HG02938 (cell line): ENCODE results near the gene RBPJ.

Experiments used
- ATAC-seq: cut with Tn5 transposase; IDR thresholded peaks from one replicate; pipeline ENCODE4 v1.9.1; 2021; ENCODE audit warnings: mild to moderate bottlenecking, moderate library complexity; ENCODE audit not compliant: unreplicated experiment

RBPJ gene

GRCh38 chr4:26482508-26483462, 162.0 kb downstream of the RBPJ start:
- ATAC-seq, result no peak

- no peak for ATAC-seq
Observed at GRCh38 chr4:26484032-26484515, 163.3 kb downstream of the RBPJ start.

- no peak for ATAC-seq
Observed at GRCh38 chr4:26484516-26484915, 163.7 kb downstream of the RBPJ start.
